Measurements from ENCODE around the gene P3H3.

The P3H3 gene

GRCh38 chr12:6828781-6829535 is 751 bp downstream of the P3H3 start:
- DNase-seq: no peak

DNA sequence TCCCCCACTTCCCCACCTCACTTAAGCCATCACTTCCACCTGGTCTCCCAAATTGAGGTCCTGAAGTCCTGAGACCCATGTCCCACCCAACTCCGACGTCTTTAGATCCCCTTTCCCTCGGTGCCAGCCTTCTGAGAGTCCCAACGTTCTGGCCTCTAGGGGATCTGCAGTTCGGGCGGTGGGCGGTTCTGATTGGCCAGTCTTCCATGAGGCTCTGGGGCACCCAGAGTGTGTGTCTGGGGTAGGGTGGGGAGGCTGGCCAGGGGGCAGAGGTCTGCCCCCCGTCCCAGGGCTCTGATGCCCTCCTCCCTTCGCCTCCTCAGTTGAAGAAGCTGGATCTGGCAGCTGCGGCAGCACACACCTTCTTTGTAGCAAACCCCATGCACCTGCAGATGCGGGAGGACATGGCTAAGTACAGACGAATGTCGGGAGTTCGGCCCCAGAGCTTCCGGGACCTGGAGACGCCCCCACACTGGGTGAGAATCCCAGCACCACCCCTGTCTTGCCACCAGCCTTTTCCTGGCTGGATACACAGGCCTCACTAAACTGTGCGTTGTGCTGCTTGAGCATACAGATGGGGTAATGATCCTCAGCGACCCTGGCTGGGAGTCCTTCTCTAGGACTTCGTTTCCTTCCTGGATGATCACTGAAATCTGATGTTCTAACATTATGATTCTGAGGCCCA is 1.5 kb downstream of the P3H3 start:
- no peak for DNase-seq

GRCh38 chr12:6830286-6830890 is 2.2 kb downstream of the P3H3 start:
- no peak for DNase-seq

- no peak for DNase-seq
Observed at GRCh38 chr12:6830999-6831398, 2.8 kb downstream of the P3H3 start.

GRCh38 chr12:6831450-6831995 is 3.3 kb downstream of the P3H3 start:
- no peak for DNase-seq

DNA sequence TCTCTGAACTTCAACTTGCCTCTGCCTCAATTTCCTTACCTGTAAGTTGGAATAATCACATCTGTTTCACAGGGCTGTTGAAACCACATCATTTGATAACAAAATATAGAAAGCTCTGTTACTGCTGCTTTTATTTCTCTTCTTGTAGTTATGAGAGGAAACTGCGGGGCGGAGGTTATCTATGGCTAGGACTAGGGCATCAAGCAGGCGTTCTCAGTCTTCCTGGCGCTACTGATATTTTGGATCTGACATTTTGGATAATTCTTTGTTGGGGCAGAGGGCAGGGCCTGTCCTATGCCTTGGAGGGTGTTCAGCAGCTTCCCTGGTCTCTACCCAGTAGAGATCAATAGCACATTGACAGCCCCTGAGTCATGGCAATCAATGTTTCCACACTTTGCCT is 3.9 kb downstream of the P3H3 start:
- no peak for DNase-seq

DNA sequence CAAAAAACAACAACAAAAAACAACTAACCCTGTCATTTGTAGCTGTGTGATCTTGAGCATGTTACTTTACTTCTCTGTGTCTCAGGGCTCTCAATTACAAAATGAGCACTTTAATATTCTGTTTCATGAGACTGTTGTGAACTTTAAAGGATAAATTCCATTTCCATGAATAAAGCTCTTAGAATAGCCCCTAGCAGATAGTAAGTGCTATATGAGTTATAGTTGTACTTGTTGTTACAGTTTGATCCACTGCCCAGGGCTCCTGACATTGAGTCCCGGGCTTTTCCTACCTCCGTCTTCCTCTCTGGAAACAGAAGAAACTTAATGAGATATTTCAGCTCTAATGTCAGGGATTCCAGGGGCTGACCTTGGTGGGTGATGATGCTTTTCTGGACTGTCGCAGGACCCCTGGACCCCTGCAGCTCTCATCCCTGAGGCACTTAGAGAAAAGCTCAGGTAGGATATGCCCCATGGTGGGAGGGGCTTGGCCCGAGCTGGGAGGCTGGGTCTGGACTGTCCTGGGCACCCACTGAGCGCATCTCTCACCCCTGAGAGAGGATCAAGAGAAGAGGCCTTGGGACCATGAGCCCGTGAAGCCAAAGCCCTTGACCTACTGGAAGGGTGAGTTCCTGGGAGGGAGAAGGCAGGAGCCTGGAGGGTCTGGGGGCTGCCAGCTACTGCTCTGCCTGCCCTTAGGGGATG is 5.1 kb downstream of the P3H3 start:
- no peak for DNase-seq

DNA sequence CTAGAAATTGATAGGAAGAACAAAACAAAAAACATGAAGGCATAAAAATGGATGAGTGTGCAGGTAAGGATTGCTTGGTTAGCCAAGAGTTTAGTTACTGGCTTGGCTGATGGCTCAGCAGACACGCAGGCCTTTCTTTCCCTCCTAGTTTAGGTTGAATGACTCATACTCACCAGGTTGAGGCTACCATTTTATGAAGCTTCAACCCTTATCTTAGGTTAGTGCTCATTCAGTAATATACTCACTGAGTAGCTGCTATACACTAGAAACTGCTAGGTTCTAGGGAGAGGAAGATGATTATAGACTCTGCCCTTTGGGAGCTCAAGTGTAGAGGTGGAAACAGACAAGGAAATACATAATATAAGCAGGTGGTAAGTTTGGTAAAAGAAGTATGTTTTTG is 6.0 kb downstream of the P3H3 start:
- no peak for DNase-seq

DNA sequence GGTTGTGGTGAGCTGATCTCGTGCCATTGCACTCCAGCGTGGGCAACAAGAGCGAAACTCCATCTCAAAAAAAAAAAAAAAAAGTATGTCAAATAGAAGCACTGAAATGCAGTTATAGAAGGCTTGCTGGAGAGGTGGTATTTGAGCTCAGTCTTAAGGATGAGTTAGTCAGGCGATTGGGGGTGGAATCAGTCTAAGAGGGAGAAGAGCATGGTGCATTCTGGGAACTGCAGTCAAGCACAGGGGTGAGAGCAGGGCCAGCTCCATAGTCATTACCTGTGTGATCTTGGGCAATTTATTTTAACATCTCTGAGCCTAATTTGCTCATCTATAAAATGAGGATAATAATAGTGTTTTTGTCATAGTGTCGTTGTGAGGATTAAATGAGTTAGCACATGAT is 6.7 kb downstream of the P3H3 start:
- DNase-seq: no peak

GRCh38 chr12:6836851-6837250 is 8.6 kb downstream of the P3H3 start:
- no peak for DNase-seq

DNA sequence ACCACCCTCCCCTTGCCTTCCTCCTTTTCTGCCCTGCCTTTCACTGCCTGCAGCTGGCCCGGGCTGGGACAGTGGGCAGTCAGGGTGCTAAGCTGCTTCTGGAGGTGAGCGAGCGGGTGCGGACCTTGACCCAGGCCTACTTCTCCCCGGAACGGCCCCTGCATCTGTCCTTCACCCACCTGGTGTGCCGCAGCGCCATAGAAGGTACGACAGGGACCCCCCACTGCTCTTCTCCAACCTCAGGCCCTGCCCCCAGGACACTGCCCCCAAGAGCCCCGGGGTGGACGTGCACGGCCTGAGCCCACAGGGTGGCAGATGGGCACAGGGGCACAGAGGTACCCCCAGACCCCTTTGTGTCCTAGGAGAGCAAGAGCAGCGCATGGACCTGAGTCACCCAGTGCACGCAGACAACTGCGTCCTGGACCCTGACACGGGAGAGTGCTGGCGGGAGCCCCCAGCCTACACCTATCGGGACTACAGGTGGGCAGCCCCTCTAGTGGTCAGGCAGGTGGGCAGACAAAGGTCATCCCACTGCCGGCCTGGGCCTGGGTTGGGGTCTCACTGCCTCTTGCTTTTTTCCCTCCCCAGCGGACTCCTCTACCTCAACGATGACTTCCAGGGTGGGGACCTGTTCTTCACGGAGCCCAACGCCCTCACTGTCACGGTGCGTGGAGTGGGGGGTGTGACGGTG is 9.3 kb downstream of the P3H3 start:
- DNase-seq: no peak

GRCh38 chr12:6838854-6839253 is 10.6 kb downstream of the P3H3 start:
- no peak for DNase-seq

DNA sequence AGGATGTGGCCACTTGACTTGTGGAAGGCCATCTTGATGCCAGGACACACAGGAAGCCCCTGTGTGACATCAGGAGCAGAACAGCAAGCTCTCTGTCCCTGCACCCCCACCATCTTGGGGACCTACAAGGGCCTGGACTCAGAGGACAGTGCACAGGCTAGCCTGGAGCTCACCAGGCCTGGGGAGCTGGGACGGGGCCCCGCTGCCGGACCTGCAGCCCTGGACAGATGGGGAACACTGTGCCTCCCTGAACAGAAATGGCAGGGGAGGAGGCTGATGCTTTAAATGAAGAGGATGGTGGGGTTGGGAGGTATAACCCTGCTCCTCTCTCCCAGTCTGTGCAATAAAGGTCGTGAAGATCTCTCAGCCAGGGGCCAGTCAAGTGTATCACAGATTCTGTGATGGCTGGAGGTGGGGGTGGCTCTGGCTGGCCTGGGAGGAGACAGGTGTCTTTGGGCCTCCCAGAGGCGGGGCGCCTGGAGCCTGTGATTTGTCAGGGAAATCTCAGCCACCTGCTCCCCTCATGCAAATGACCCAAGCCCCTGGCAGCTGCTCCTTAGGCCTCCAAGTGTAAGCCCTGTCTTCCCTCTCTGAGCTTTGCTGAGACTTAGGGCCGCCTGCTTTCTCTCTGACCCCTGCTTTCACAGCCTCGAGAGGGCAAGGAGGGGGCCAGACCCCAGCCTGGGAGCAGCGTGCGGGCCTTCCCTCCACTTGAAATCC is 11.4 kb downstream of the P3H3 start:
- no peak for DNase-seq

DNA sequence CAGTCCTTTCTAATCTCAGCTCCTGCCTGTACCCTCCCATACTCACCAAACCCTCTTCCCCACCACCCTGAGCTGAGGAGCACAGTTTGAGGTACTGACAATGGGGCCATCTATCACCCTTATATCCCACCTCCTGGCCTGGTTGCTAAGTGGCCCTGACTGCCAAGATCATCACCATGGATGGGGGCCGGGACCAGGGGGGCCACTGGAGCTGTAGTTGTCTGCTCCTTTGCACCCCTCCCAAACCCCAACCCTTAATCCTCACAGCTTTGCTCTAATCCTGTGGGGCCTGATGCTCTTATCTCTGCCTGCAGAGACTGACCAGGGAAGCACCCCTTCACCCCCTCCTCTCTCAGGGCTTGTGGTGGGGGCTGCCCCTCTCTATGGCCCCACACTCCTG is 12.1 kb downstream of the P3H3 start:
- DNase-seq: no peak

- no peak for DNase-seq
Observed at GRCh38 chr12:6840761-6841515, 12.7 kb downstream of the P3H3 start, which contains the start of gene GNB3. GNB3 (plus strand) TSS chr12:6840925; CDS start chr12:6841288, 363 bp downstream.

- no peak for DNase-seq
Observed at GRCh38 chr12:6842075-6842474, 13.9 kb downstream of the P3H3 start.

DNA sequence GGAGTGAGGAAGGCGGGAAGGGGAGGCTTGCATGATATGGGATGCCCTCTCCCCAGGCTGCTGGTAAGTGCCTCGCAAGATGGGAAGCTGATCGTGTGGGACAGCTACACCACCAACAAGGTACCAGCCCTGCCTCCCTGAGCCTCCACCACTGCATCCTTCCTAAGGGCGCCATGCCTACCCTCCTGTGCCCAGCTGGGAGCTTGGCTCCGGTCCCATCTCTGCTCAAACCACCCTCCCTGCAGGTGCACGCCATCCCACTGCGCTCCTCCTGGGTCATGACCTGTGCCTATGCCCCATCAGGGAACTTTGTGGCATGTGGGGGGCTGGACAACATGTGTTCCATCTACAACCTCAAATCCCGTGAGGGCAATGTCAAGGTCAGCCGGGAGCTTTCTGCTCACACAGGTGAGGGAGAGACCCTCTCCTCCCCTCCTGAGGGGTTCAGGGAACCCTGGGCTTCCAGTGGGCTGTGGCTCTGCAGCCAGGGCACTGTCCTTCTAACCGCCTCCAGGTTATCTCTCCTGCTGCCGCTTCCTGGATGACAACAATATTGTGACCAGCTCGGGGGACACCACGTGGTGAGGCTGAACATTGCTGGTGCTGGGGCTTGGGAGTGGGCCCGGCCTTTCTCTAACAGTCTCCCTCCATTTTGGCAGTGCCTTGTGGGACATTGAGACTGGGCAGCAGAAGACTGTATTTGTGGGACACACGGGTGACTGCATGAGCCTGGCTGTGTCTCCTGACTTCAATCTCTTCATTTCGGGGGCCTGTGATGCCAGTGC is 15.1 kb downstream of the P3H3 start:
- no peak for DNase-seq

DNA sequence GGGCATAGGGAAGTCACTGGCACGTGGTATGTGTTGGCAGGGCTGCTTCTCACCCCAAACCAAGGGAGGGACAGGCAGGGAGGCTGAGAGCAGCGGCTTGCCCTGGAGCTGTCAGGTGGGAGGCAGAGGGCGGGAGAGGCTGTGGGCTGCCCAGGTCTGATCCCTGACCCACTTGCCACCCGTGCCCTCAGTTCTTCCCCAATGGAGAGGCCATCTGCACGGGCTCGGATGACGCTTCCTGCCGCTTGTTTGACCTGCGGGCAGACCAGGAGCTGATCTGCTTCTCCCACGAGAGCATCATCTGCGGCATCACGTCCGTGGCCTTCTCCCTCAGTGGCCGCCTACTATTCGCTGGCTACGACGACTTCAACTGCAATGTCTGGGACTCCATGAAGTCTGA is 17.2 kb downstream of the P3H3 start:
- DNase-seq: no peak

DNA sequence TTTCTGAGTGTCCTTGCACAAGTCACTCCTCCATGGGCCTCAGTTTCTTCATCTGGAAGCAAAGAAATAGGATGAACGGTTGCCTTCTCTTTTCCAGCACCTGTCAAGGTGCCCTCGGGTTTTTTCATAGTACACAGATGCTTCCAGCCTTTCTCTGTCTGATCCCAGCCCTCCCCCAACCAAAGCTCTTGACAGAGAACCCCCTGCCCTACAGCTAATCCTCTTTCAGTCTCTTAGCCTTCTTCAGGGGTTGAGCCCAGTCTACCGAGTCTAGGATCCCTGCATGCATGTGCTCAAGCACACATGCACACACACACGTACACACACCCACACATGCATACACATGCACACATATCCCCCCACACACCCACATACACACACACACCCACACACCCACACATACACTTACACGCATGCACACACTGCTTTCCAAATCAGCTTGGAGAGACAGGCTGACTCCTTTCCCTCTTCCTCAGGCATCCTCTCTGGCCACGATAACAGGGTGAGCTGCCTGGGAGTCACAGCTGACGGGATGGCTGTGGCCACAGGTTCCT is 18.2 kb downstream of the P3H3 start:
- DNase-seq: no peak

DNA sequence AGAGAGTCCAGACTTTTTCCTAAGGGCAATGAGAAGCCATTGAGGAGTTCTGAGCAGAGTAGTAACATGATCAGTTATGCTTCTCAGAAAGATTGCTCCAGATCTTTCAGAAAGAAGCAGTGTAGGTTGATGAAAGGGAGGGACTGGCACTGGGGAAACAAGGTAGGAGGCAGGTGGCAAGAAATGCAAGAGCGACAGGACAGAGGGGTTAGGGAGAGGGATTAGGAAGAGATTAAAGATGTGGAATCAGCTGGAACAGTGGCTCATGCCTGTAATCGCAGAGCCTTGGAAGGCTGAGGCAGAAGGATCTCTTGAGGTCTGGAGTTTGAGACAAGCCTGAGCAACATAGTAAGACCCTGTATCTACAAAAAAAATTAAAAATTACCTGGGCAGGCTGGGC is 19.5 kb downstream of the P3H3 start:
- DNase-seq: no peak
